Peyer's patch (tissue), 4 donors: ENCODE results near the gene NCOA7. TPM values are rescaled to one million over a fixed set of nuclear protein-coding genes. Genes with fewer than 3 reads are reported as not detected.
A peak's percentile ranks its signal among the peaks of the same experiment; 100 is the strongest.

ENCODE experiments used
- DNase-seq, 3 donors: peaks; one replicate each; pipeline ENCODE4 v3.0.0-alpha.2; 2017 to 2019
- H3K27ac ChIP-seq, 4 donors: fragments of 200-600 bp; sonication (generic); one replicate each; pipeline ENCODE4 v1.5.1; 2016 to 2019
- H3K27me3 ChIP-seq, 2 donors: fragments of 200-600 bp; sonication (generic); one replicate each; pipeline ENCODE4 v1.5.1; 2019
- H3K36me3 ChIP-seq, 3 donors: fragments of 200-600 bp; sonication (generic); one replicate each; pipeline ENCODE4 v1.5.1; 2016 to 2019
- H3K4me1 ChIP-seq, 4 donors: fragments of 200-600 bp; sonication (generic); one replicate each; pipeline ENCODE4 v1.5.1; 2016 to 2019
- H3K4me3 ChIP-seq, 4 donors: fragments of 200-600 bp; sonication (generic); 1 replicate in 3 of 4; 2 replicates in 1 of 4; pipeline ENCODE4 v1.5.1; 2016 to 2019; ENCODE audit warnings: mild to moderate bottlenecking in 1 of 4
- H3K9me3 ChIP-seq, 4 donors: fragments of 200-600 bp; sonication (generic); one replicate each; pipeline ENCODE4 v1.5.1; 2016 to 2019; ENCODE audit warnings: mild to moderate bottlenecking in 1 of 4
- POLR2A ChIP-seq, 2 donors: fragments of 450-650 bp; IDR thresholded peaks; one replicate each; pipeline ENCODE4 v1.5.1; 2017; ENCODE audit warnings: antibody characterized with exemption in 2 of 2, mild to moderate bottlenecking in 2 of 2, moderate library complexity in 2 of 2
- total RNA-seq, 4 donors: library from RNA; depleted of rRNA; stranded (reverse); fragments of >200 nt; gene quantifications; one replicate each; pipeline ENCODE4 v1.1.0, GENCODE V29; 2016
- TF ChIP-seq, protein P1 (sequence below), 6 experiments: fragments of 450-650 bp in 4 of 6; fragments of 200-600 bp in 2 of 6; sonication (generic) in 1 of 6; IDR thresholded peaks; one replicate each; pipeline ENCODE4 v1.5.1; 2017 to 2019; ENCODE audit warnings: antibody characterized with exemption in 6 of 6, mild to moderate bottlenecking in 3 of 6, moderate library complexity in 1 of 6

NCOA7 gene
- total RNA-seq, 4 donors from 2014 or later = 15.4 to 80.9 (median 27.7) TPM

GRCh38 chr6:125745281-125746018 is 45.3 kb upstream of the NCOA7 start:
- H3K36me3 ChIP-seq = no peaks in the 10 kb centered on the region
- peak overlapping the region in 1 of 4 donors; percentile 79 for H3K27ac ChIP-seq
- peaks cover 0 to 24% (median 10%) of the 10 kb centered on the region in 4 donors for H3K4me1 ChIP-seq
- no peak for TF ChIP-seq POLR2A (IDR thresholded peaks at IDR 0.05)
- TF ChIP-seq, protein P1, sequence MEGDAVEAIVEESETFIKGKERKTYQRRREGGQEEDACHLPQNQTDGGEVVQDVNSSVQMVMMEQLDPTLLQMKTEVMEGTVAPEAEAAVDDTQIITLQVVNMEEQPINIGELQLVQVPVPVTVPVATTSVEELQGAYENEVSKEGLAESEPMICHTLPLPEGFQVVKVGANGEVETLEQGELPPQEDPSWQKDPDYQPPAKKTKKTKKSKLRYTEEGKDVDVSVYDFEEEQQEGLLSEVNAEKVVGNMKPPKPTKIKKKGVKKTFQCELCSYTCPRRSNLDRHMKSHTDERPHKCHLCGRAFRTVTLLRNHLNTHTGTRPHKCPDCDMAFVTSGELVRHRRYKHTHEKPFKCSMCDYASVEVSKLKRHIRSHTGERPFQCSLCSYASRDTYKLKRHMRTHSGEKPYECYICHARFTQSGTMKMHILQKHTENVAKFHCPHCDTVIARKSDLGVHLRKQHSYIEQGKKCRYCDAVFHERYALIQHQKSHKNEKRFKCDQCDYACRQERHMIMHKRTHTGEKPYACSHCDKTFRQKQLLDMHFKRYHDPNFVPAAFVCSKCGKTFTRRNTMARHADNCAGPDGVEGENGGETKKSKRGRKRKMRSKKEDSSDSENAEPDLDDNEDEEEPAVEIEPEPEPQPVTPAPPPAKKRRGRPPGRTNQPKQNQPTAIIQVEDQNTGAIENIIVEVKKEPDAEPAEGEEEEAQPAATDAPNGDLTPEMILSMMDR (IDR thresholded peaks at IDR 0.05) = no peak
- DNase-seq = no peak
- peaks cover 0 to 8% (median 0%) of the 10 kb centered on the region in 4 donors for H3K9me3 ChIP-seq
- no peak overlapping the region for H3K4me3 ChIP-seq
- peaks cover 0 to 13% of the 10 kb centered on the region in 2 donors for H3K27me3 ChIP-seq

DNA sequence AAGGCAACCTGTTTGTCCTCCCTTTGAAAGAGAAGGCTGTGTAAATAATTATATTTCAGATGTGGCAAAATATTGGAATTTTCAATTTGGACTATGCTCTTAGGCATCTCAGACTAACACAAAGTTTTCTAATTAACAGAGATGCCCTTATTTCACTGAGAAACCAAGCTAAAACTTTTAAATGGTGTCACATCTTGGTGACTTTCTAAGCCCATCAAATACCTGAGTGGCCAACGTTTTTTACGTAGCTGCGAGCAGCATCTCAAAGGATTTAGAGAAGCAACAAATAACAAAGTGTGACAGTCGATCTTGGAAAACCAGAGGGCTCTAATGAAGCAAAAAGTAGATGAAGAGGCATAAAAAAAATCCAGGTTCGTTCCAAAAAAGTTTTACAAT is 44.7 kb upstream of the NCOA7 start:
- H3K9me3 ChIP-seq = peaks cover 0 to 8% (median 0%) of the 10 kb centered on the region in 4 donors
- no peak for DNase-seq
- no peak for TF ChIP-seq POLR2A (IDR thresholded peaks at IDR 0.05)
- TF ChIP-seq, protein P1 (IDR thresholded peaks at IDR 0.05) = no peak
- no peaks in the 10 kb centered on the region for H3K36me3 ChIP-seq
- H3K27me3 ChIP-seq = peaks cover 0 to 13% of the 10 kb centered on the region in 2 donors
- H3K4me1 ChIP-seq = peaks cover 0 to 24% (median 10%) of the 10 kb centered on the region in 4 donors
- peak overlapping the region in 2 of 4 donors; percentile 63 to 67 for H3K4me3 ChIP-seq
- H3K27ac ChIP-seq = peak overlapping the region in 1 of 4 donors; percentile 79

DNA sequence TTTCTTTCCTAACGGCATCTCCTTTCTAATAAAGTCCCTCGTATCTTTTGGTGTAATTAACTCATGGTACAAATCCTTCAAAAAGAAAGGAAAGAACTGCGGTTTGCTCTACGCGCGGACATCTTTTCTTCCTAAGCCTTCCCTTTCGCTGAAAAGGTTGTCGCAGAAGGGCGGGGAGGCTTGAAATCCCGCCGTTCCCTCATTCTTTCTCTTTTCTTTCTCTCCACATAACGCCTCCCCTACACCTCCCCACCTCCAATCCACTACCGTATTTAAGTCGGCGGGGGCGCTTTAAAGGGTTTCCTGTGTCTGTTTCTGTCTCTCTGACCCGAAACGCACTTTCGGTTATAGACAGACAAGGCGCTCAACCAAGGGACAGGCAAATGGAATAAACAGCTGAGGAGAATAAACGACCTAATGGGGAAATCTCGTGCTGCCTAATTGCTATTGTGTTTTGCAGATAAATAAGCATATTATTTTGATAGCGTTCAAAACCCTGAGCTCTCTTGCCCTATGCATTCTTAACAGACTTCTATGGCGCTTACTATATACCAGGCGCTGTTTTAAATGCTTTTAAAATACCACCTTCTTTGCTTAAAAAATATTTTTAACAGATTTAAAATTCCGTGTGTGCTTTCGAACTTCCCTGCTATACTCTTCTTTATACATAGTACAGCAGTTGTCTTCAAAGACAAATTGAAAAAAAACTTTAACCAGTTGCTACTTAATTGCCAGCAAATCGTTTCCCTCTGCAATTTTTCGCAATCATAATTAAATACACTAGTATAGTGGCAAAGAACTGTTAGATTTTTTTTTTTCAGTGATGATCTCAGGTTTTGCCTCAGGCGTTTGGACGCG is 43.8 kb upstream of the NCOA7 start:
- peaks cover 0 to 8% (median 0%) of the 10 kb centered on the region in 4 donors for H3K9me3 ChIP-seq
- peaks cover 0 to 13% of the 10 kb centered on the region in 2 donors for H3K27me3 ChIP-seq
- H3K36me3 ChIP-seq = no peaks in the 10 kb centered on the region
- peak overlapping the region; percentile 59 to 73 (median 65) for H3K4me3 ChIP-seq
- peak in 1 of 2 donors; percentile 13 for TF ChIP-seq POLR2A (IDR thresholded peaks at IDR 0.05)
- TF ChIP-seq, protein P1 (IDR thresholded peaks at IDR 0.05) = no peak
- DNase-seq = peak; percentile 48 to 87 (median 80)
- H3K27ac ChIP-seq = peak overlapping the region in 3 of 4 donors; percentile 45 to 79 (median 64)
- H3K4me1 ChIP-seq = peaks cover 0 to 24% (median 10%) of the 10 kb centered on the region in 4 donors

DNA sequence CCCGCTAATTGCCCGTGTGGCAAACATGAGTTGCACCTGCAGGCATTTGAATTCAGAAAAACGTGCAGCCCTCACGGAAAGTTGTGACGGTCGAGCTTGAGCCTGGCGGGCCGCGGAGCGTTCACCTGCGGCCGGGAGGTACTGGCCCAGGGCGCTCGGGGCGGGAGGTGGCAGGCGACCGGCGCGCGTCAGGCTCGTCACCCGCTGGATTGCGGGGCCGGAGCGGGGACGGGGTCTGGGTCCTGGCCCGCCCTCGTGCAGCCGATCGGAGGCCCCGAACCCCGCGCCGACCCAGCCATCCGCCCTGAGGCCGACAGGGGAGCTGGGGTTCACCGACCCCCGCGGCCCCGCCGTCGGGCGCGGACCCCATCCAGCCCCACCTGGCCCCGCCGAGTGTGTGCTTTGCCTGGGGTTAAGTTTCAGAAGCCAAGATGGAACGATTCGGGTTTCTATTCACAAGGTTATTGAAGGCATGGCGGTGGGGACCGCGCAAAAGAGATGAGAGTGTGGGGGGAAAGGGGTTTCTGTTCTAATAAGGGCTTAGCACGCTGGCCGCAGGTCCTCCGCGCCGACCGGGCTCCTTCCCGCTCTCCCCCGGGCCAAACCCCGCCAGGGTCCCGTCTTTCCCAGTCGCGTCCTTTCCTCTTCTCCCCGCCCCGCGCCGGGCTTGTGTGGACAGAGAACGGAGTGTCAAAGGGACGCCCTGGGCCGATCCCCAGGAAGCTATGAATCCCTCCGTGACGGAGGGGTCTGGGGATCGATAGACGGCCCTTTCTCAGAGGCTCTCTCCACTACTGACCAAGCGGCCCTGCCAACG is 43.0 kb upstream of the NCOA7 start:
- TF ChIP-seq, protein P1 (IDR thresholded peaks at IDR 0.05) = no peak
- no peak for TF ChIP-seq POLR2A (IDR thresholded peaks at IDR 0.05)
- Histone ChIP-seq H3K4me1 (peaks cover 0 to 24% (median 10%) of the 10 kb centered on the region in 4 donors), H3K27me3 (peaks cover 0 to 13% of the 10 kb centered on the region in 2 donors), H3K4me3 (peak overlapping the region; percentile 59 to 73 (median 65)), H3K9me3 (peaks cover 0 to 8% (median 0%) of the 10 kb centered on the region in 4 donors), H3K36me3 (no peaks in the 10 kb centered on the region), H3K27ac (peak overlapping the region; percentile 45 to 79 (median 64))
- DNase-seq = peak; percentile 26 to 69 (median 62)
